ENCODE data around the gene ZNF524. TPM values are rescaled to one million over a fixed set of nuclear protein-coding genes. Genes with fewer than 3 reads are reported as not detected.

Gene ZNF524
- total RNA-seq, 4 donors from 2014 or later: 23.1 to 35.0 (median 27.0) TPM

DNA sequence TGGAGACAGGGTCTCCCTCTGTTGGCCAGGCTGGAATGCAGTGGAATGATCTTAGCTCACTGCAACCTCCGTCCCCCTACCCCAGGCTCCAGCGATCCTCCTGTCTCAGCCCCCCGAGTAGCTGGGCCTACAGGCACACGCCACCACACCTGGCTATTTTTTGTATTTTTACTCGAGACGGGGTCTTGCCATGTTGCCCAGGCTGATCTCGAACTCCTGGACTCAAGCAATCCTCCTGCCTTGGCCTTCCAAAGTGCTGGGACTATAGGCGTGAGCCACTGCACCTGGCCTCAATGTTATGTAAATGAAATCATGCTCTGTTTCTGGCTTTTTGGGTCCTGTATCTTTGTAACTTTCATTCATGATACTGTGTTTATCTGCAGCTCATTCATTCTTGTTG, 11.3 kb upstream of the ZNF524 start:
- WGBS, 2 donors: 88 to 92% methylated on average over 8 of the region's 8 CpGs
- no peaks in the 10 kb centered on the region for H3K9me3 ChIP-seq

GRCh38 chr19:55590109-55590508, 10.0 kb upstream of the ZNF524 start:
- Histone ChIP-seq H3K27ac (no peak overlapping the region), H3K27me3 (no peaks in the 10 kb centered on the region), H3K36me3 (peaks cover 0 to 36% (median 0%) of the 10 kb centered on the region in 3 donors), H3K9me3 (no peaks in the 10 kb centered on the region), H3K4me1 (peaks cover 0 to 31% (median 16%) of the 10 kb centered on the region in 4 donors), H3K4me3 (no peak overlapping the region)
- no peak for DNase-seq (ENCODE audit: low spot score in 2 of 2)
- 57 to 60% methylated on average over 7 of the region's 7 CpGs for WGBS, 2 donors
- TF ChIP-seq EP300 (IDR thresholded peaks at IDR 0.05) (no peak), POLR2A (IDR thresholded peaks at IDR 0.05) (no peak)

More for the DNA sequence above, 11.3 kb upstream of the ZNF524 start:
- H3K4me1 ChIP-seq: peaks cover 0 to 32% (median 16%) of the 10 kb centered on the region in 4 donors
- peaks cover 0 to 26% (median 0%) of the 10 kb centered on the region in 3 donors for H3K36me3 ChIP-seq
- H3K27me3 ChIP-seq: no peaks in the 10 kb centered on the region
- DNase-seq (ENCODE audit: low spot score in 2 of 2): no peak
- no peak for TF ChIP-seq CTCF (IDR thresholded peaks at IDR 0.05)
- no peak for TF ChIP-seq POLR2A (IDR thresholded peaks at IDR 0.05)
- TF ChIP-seq EP300 (IDR thresholded peaks at IDR 0.05): no peak
- no peak overlapping the region for H3K27ac ChIP-seq
- H3K4me3 ChIP-seq: no peak overlapping the region

- no peak for DNase-seq (ENCODE audit: low spot score in 2 of 2)
- H3K36me3 ChIP-seq: peaks cover 0 to 41% (median 0%) of the 10 kb centered on the region in 3 donors
- H3K27ac ChIP-seq: no peak overlapping the region
- H3K4me1 ChIP-seq: peaks cover 0 to 26% (median 14%) of the 10 kb centered on the region in 4 donors
- WGBS, 2 donors: 73 to 80% methylated on average over 10 of the region's 10 CpGs
- no peaks in the 10 kb centered on the region for H3K27me3 ChIP-seq
- TF ChIP-seq POLR2A (IDR thresholded peaks at IDR 0.05) (no peak), CTCF (IDR thresholded peaks at IDR 0.05) (no peak), EP300 (IDR thresholded peaks at IDR 0.05) (no peak)
- no peak overlapping the region for H3K4me3 ChIP-seq
- H3K9me3 ChIP-seq: no peaks in the 10 kb centered on the region
Observed at GRCh38 chr19:55590617-55591016, 9.5 kb upstream of the ZNF524 start.

GRCh38 chr19:55591555-55591954, 8.5 kb upstream of the ZNF524 start:
- H3K36me3 ChIP-seq: peaks cover 0 to 51% (median 0%) of the 10 kb centered on the region in 3 donors
- TF ChIP-seq EP300 (IDR thresholded peaks at IDR 0.05) (no peak), CTCF (IDR thresholded peaks at IDR 0.05) (no peak)
- no peaks in the 10 kb centered on the region for H3K9me3 ChIP-seq
- 77 to 81% methylated on average over 10 of the region's 10 CpGs for WGBS, 2 donors
- H3K27ac ChIP-seq: no peak overlapping the region
- H3K4me3 ChIP-seq: no peak overlapping the region
- H3K4me1 ChIP-seq: peaks cover 0 to 17% (median 6%) of the 10 kb centered on the region in 4 donors
- H3K27me3 ChIP-seq: no peaks in the 10 kb centered on the region
- no peak for DNase-seq (ENCODE audit: low spot score in 2 of 2)

GRCh38 chr19:55592391-55593090, 7.5 kb upstream of the ZNF524 start:
- Histone ChIP-seq H3K27me3 (no peaks in the 10 kb centered on the region), H3K9me3 (no peaks in the 10 kb centered on the region), H3K4me3 (no peak overlapping the region), H3K36me3 (peaks cover 0 to 61% (median 0%) of the 10 kb centered on the region in 3 donors), H3K27ac (no peak overlapping the region), H3K4me1 (peaks cover 0 to 7% (median 0%) of the 10 kb centered on the region in 4 donors)
- TF ChIP-seq EP300 (IDR thresholded peaks at IDR 0.05) (no peak), POLR2A (IDR thresholded peaks at IDR 0.05) (no peak), CTCF (IDR thresholded peaks at IDR 0.05) (no peak)
- 90 to 95% methylated on average over 50 to 58 of the region's 73 CpGs for WGBS, 2 donors
- no peak for DNase-seq (ENCODE audit: low spot score in 2 of 2)

Data from tibial nerve (tissue), 4 donors.